Urothelium cell line (cell line): ENCODE measurements around the gene APLNR.
"Not testable (repeated sequence)": the region's sequence is repeated elsewhere in the genome, so short reads cannot be mapped to it uniquely, and the experiment has no call there.

Experiments used
- DNase-seq: peaks from one replicate; pipeline ENCODE4 v3.0.0; 2011; ENCODE audit warnings: low spot score, mixed read lengths
- FAIRE-seq: peaks from 2 replicates; lab custom pipeline; 2011; peaks lifted over from hg19 to GRCh38; lab: Jason Lieb, UNC

APLNR gene

GRCh38 chr11:57237204-57237681 lies at the start of gene APLNR:
APLNR (minus strand) TSS chr11:57237250; CDS start chr11:57237004, 246 bp downstream.
- DNase-seq = no peak
- FAIRE-seq = no peak

GRCh38 chr11:57283231-57283990 lies 46.4 kb upstream of the APLNR start:
- DNase-seq (no peak), FAIRE-seq (no peak)

- FAIRE-seq, DNase-seq: not testable (repeated sequence)
Measured at GRCh38 chr11:57281546-57281945, 44.5 kb upstream of the APLNR start.

GRCh38 chr11:57279116-57279515 lies 42.1 kb upstream of the APLNR start:
- FAIRE-seq (no peak), DNase-seq (no peak)

- FAIRE-seq (no peak), DNase-seq (no peak)
Measured at GRCh38 chr11:57278721-57279095, 41.7 kb upstream of the APLNR start.

GRCh38 chr11:57277845-57278720 lies 41.0 kb upstream of the APLNR start:
- FAIRE-seq (no peak), DNase-seq (peak; percentile 87)

- no peak for FAIRE-seq
Measured at GRCh38 chr11:57276971-57277675, 40.1 kb upstream of the APLNR start.

GRCh38 chr11:57276169-57276970 lies 39.3 kb upstream of the APLNR start:
- FAIRE-seq = no peak
- DNase-seq = no peak

More at GRCh38 chr11:57276971-57277675, 40.1 kb upstream of the APLNR start:
- no peak for DNase-seq

- FAIRE-seq = no peak
- DNase-seq = no peak
Measured at GRCh38 chr11:57275582-57275981, 38.5 kb upstream of the APLNR start.

- FAIRE-seq (no peak), DNase-seq (no peak)
Measured at GRCh38 chr11:57274904-57275498, 38.0 kb upstream of the APLNR start.

- FAIRE-seq (no peak), DNase-seq (no peak)
Measured at GRCh38 chr11:57273448-57274058, 36.5 kb upstream of the APLNR start.

- FAIRE-seq = no peak
- DNase-seq = no peak
Measured at GRCh38 chr11:57269571-57270021, 32.5 kb upstream of the APLNR start.

GRCh38 chr11:57266157-57266556 lies 29.1 kb upstream of the APLNR start:
- FAIRE-seq (no peak), DNase-seq (no peak)

- DNase-seq (no peak), FAIRE-seq (no peak)
Measured at GRCh38 chr11:57263351-57263750, 26.3 kb upstream of the APLNR start.

GRCh38 chr11:57262157-57262556 lies 25.1 kb upstream of the APLNR start:
- FAIRE-seq = no peak
- no peak for DNase-seq

GRCh38 chr11:57260937-57261783 lies 24.1 kb upstream of the APLNR start:
- FAIRE-seq = no peak
- no peak for DNase-seq

- no peak for FAIRE-seq
- no peak for DNase-seq
Measured at GRCh38 chr11:57256119-57256518, 19.1 kb upstream of the APLNR start.

- DNase-seq = no peak
- no peak for FAIRE-seq
Measured at GRCh38 chr11:57255618-57256017, 18.6 kb upstream of the APLNR start.
